HepG2 (cell line): ENCODE results near the gene PLPP3. TPM values are rescaled to one million over a fixed set of nuclear protein-coding genes. Genes with fewer than 3 reads are reported as not detected.
A peak's percentile ranks its signal among the peaks of the same experiment; 100 is the strongest.

Experiments used
- ATM ChIP-seq: fragments of 450-650 bp; IDR thresholded peaks from 2 replicates; pipeline ENCODE4 v1.7.1; 2017; ENCODE audit warnings: mild to moderate bottlenecking, borderline replicate concordance
- CBX5 ChIP-seq: sonication (generic); formaldehyde crosslinking; IDR thresholded peaks from 2 replicates; pipeline ENCODE4 v1.4.0; 2020; ENCODE audit warnings: missing genetic modification reagents, borderline replicate concordance
- DMAP1 ChIP-seq: IDR thresholded peaks from 2 replicates; pipeline ENCODE4 v1.6.1; 2016
- DZIP1 ChIP-seq: sonication (generic); formaldehyde crosslinking; IDR thresholded peaks from 2 replicates; pipeline ENCODE4 v1.5.0; 2020; ENCODE audit warnings: mild to moderate bottlenecking, missing genetic modification reagents
- FOXK1 ChIP-seq: sonication (generic); formaldehyde crosslinking; IDR thresholded peaks from 2 replicates; pipeline ENCODE4 v1.4.0; 2020; ENCODE audit warnings: low read depth, missing genetic modification reagents, borderline replicate concordance
- FOXK2 ChIP-seq: fragments of 450-650 bp; IDR thresholded peaks from 2 replicates; pipeline ENCODE4 v1.6.1; 2016
- FOXP4 ChIP-seq: sonication (generic); formaldehyde crosslinking; IDR thresholded peaks from 2 replicates; pipeline ENCODE4 v1.4.0; 2020; ENCODE audit warnings: missing genetic modification reagents
- GATAD1 ChIP-seq: IDR thresholded peaks from 2 replicates; pipeline ENCODE4 v1.6.1; 2016; ENCODE audit warnings: missing genetic modification reagents, missing compliant biosample characterization
- GTF3A ChIP-seq: sonication (generic); formaldehyde crosslinking; conservative IDR thresholded peaks from 2 replicates; pipeline ENCODE4 v1.4.0; 2020; ENCODE audit warnings: mild to moderate bottlenecking, missing genetic modification reagents
- KDM3A ChIP-seq: IDR thresholded peaks from 2 replicates; pipeline ENCODE4 v1.6.1; 2018; ENCODE audit warnings: low read depth, missing compliant biosample characterization
- NAIF1 ChIP-seq: sonication (generic); formaldehyde crosslinking; IDR thresholded peaks from 2 replicates; pipeline ENCODE4 v1.5.0; 2020; ENCODE audit warnings: mild to moderate bottlenecking, missing genetic modification reagents, borderline replicate concordance
- NKX3-1 ChIP-seq: sonication (generic); formaldehyde crosslinking; IDR thresholded peaks from 2 replicates; pipeline ENCODE4 v1.5.0; 2020; ENCODE audit warnings: missing genetic modification reagents
- POLR2AphosphoS2 ChIP-seq: IDR thresholded peaks from 2 replicates; pipeline ENCODE4 v1.6.1; 2011; ENCODE audit warnings: low read depth, low read length, improper control_type of control experiment
- SOX6 ChIP-seq, 2 experiments: fragments of 450-650 bp in 1 of 2; sonication (generic) in 1 of 2; formaldehyde crosslinking in 1 of 2; IDR thresholded peaks; 2 replicates each; pipeline versions ENCODE4 v1.4.0 to v1.6.1; 2017 to 2020; ENCODE audit warnings: antibody characterized with exemption in 1 of 2, mild to moderate bottlenecking in 1 of 2, missing genetic modification reagents in 1 of 2
- SSRP1 ChIP-seq: IDR thresholded peaks from 2 replicates; pipeline ENCODE4 v1.6.1; 2016; ENCODE audit warnings: control low read depth
- TFE3 ChIP-seq: IDR thresholded peaks from 2 replicates; pipeline ENCODE4 v1.6.1; 2016
- ZNF232 ChIP-seq: sonication (generic); formaldehyde crosslinking; IDR thresholded peaks from 2 replicates; pipeline ENCODE4 v1.4.0; 2020; ENCODE audit warnings: missing genetic modification reagents, borderline replicate concordance
- ZNF234 ChIP-seq: sonication (generic); formaldehyde crosslinking; conservative IDR thresholded peaks from 2 replicates; pipeline ENCODE4 v1.5.1; 2020; ENCODE audit warnings: mild to moderate bottlenecking, missing genetic modification reagents
- ZNF501 ChIP-seq: sonication (generic); formaldehyde crosslinking; IDR thresholded peaks from 2 replicates; pipeline ENCODE4 v1.5.1; 2020; ENCODE audit warnings: mild to moderate bottlenecking, moderate library complexity, missing genetic modification reagents
- ZNF605 ChIP-seq: sonication (generic); formaldehyde crosslinking; IDR thresholded peaks from 2 replicates; pipeline ENCODE4 v1.8.0; 2022; ENCODE audit warnings: mild to moderate bottlenecking, missing genetic modification reagents
- ZSCAN29 ChIP-seq: sonication (generic); formaldehyde crosslinking; conservative IDR thresholded peaks from 2 replicates; pipeline ENCODE4 v1.4.0; 2020; ENCODE audit warnings: mild to moderate bottlenecking, missing genetic modification reagents
- polyA plus RNA-seq, 8 experiments: library from polyadenylated mRNA; depleted of rRNA in 3 of 8; stranded (reverse) in 7 of 8; unstranded in 1 of 8; fragments of >200 nt; fragmentation: Illumina TruSeq in 4 of 8; extraction: Trizol in 4 of 8; gene quantifications; 2 replicates each; pipeline versions ENCODE4 v1.2.1 to v1.2.3, GENCODE V29; 2011 to 2016; ENCODE audit warnings: low read depth in 4 of 8, missing spikeins in 1 of 8, mixed read lengths in 1 of 8; ENCODE audit not compliant: insufficient read depth in 1 of 8
- total RNA-seq, 5 experiments: library from RNA; depleted of rRNA; stranded (reverse); fragments of >200 nt; fragmentation: Illumina TruSeq; extraction: Trizol; gene quantifications; 2 replicates each; pipeline ENCODE4 v1.2.3, GENCODE V29; 2016; ENCODE audit warnings: low read depth in 1 of 5
- TF ChIP-seq, protein P1 (sequence below): sonication (generic); formaldehyde crosslinking; IDR thresholded peaks from 2 replicates; pipeline ENCODE4 v1.4.0; 2020; ENCODE audit warnings: missing genetic modification reagents

The PLPP3 gene
- total and polyA plus RNA-seq, 2 of the 13 experiments (the other 11 are each of a cell fraction or from before 2014, with no cell fraction given): 49.7 to 65.8 TPM

DNA sequence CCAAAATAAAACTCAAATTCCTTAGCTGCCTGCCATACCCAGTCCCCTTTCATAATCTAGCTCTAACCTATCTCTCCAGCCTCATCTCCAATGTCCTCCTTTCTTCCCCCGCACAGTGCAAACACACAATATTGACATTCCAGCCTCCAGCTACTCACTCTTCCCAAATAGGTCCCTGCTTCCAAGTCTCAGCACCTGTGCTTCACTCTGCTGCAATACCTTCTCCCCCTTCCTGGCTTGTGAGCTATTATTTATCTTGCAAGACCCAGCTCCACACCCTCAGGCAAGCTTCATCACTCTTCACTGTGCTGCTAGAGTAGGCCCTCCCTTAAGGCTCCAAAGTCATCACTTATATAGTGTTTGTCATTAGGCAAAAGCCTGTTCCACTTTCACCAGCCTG lies 9.7 kb downstream of the PLPP3 start (continued):
- TF ChIP-seq, protein P1, sequence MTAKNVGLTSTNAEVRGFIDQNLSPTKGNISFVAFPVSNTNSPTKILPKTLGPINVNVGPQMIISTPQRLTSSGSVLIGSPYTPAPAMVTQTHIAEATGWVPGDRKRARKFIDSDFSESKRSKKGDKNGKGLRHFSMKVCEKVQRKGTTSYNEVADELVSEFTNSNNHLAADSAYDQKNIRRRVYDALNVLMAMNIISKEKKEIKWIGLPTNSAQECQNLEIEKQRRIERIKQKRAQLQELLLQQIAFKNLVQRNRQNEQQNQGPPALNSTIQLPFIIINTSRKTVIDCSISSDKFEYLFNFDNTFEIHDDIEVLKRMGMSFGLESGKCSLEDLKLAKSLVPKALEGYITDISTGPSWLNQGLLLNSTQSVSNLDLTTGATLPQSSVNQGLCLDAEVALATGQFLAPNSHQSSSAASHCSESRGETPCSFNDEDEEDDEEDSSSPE: peak; percentile 43; the same call in 1 of the 2 replicates
- TF ChIP-seq SOX6 (IDR thresholded peaks at IDR 0.05) (no peak), SOX6 (CRISPR knock-in tag; IDR thresholded peaks at IDR 0.05) (peak; percentile 91), DMAP1 (CRISPR knock-in tag) (peak; percentile 50; the same call in 1 of the 2 replicates), ZNF605 (CRISPR knock-in tag) (0 out of 2 replicates have a peak, but pooled peaks have one; percentile 38), FOXK2 (no peak), NKX3-1 (CRISPR knock-in tag) (no peak), ZNF501 (CRISPR knock-in tag) (no peak), TFE3 (CRISPR knock-in tag) (peak; percentile 73; the same call in 1 of the 2 replicates), CBX5 (CRISPR knock-in tag) (peak; percentile 90; the same call in 1 of the 2 replicates), NAIF1 (CRISPR knock-in tag) (no peak), SSRP1 (CRISPR knock-in tag) (peak; percentile 84; the same call in 1 of the 2 replicates), ZNF232 (CRISPR knock-in tag) (0 out of 2 replicates have a peak, but pooled peaks have one; percentile 48), DZIP1 (CRISPR knock-in tag) (no peak), ZSCAN29 (0 out of 2 replicates have a peak, but pooled peaks have one; percentile 19), GATAD1 (peak; percentile 54), POLR2AphosphoS2 (no peak), FOXP4 (CRISPR knock-in tag) (peak; percentile 95), KDM3A (CRISPR knock-in tag) (0 out of 2 replicates have a peak, but pooled peaks have one; percentile 47), ATM (no peak), GTF3A (CRISPR knock-in tag) (no peak), FOXK1 (CRISPR knock-in tag) (peak; percentile 86; the same call in 1 of the 2 replicates), ZNF234 (CRISPR knock-in tag) (no peak)
